ENCODE results near the gene GPD2.

DNA sequence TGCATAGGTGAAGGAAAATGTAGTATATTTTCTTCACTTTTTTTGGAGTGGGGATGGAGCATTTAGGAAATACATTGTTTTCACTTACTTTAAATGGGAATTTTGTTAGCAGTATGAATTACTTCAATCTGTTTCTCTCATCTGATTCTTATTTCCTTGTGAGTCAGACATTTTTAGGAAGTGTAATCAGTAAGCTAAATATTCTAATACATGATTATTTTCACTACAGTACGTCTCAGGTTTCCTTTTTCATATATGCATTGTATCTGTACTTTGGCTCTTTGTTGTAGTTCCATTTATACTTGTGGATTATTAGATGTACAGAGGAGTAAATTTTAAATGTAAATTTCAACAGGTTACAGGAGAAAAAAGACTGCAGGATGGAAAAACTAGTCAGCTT is 27.9 kb downstream of the GPD2 start:
- TF ChIP-seq, protein P1, sequence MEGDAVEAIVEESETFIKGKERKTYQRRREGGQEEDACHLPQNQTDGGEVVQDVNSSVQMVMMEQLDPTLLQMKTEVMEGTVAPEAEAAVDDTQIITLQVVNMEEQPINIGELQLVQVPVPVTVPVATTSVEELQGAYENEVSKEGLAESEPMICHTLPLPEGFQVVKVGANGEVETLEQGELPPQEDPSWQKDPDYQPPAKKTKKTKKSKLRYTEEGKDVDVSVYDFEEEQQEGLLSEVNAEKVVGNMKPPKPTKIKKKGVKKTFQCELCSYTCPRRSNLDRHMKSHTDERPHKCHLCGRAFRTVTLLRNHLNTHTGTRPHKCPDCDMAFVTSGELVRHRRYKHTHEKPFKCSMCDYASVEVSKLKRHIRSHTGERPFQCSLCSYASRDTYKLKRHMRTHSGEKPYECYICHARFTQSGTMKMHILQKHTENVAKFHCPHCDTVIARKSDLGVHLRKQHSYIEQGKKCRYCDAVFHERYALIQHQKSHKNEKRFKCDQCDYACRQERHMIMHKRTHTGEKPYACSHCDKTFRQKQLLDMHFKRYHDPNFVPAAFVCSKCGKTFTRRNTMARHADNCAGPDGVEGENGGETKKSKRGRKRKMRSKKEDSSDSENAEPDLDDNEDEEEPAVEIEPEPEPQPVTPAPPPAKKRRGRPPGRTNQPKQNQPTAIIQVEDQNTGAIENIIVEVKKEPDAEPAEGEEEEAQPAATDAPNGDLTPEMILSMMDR (IDR thresholded peaks at IDR 0.05): no peak
- no peak for TF ChIP-seq POLR2AphosphoS5 (IDR thresholded peaks at IDR 0.05)

Measured in breast epithelium (tissue), 3 donors.